OCI-LY3 (cell line): Measurements from ENCODE around the gene IGSF3.

Experiments used
- H2AFZ ChIP-seq: fragments of 200-600, 300-600 bp; shearing (Covaris generic); 2 replicates; pipeline ENCODE4 v1.6.0; 2014; ENCODE audit warnings: antibody characterized with exemption, low read depth, low read length
- H3K27ac ChIP-seq: fragments of 200-600, 300-600 bp; sonication (generic); 2 replicates; pipeline ENCODE4 v1.5.1; 2014; ENCODE audit warnings: mild to moderate bottlenecking, low read length, moderate library complexity, mixed read lengths
- H3K27me3 ChIP-seq: fragments of 200-600, 300-600 bp; sonication (generic); 2 replicates; pipeline ENCODE4 v1.6.1; 2014; ENCODE audit warnings: low read depth, low read length, mixed read lengths
- H3K36me3 ChIP-seq: fragments of 200-600, 300-600 bp; sonication (generic); replicated peaks from 2 replicates; pipeline ENCODE3; 2014; ENCODE audit warnings: low read depth, low read length, mixed read lengths
- H3K4me1 ChIP-seq: fragments of 300-600, 200-600 bp; sonication (generic); 2 replicates; pipeline ENCODE4 v1.6.1; 2014; ENCODE audit warnings: low read length, mixed read lengths
- H3K4me2 ChIP-seq: fragments of 200-600, 300-600 bp; sonication (generic); 2 replicates; pipeline ENCODE4 v1.6.1; 2014; ENCODE audit warnings: low read length, mixed read lengths
- H3K4me3 ChIP-seq: fragments of 300-600, 200-600 bp; sonication (generic); 2 replicates; pipeline ENCODE4 v1.5.1; 2014; ENCODE audit warnings: antibody characterized with exemption, mild to moderate bottlenecking, low read length, moderate library complexity
- H3K79me2 ChIP-seq: fragments of 300-600, 200-600 bp; shearing (Covaris generic); 2 replicates; pipeline ENCODE4 v1.6.1; 2014; ENCODE audit warnings: mild to moderate bottlenecking, low read length, mixed read lengths
- H3K9ac ChIP-seq: fragments of 300-600, 200-600 bp; shearing (Covaris generic); 2 replicates; pipeline ENCODE4 v1.6.0; 2014; ENCODE audit warnings: mild to moderate bottlenecking, low read length, moderate library complexity
- H3K9me3 ChIP-seq: fragments of 200-600, 300-600 bp; shearing (Covaris generic); 2 replicates; pipeline ENCODE4 v1.6.1; 2014; ENCODE audit warnings: low read length, mixed read lengths; ENCODE audit not compliant: insufficient read depth
- H4K20me1 ChIP-seq: fragments of 200-600, 300-600 bp; sonication (generic); 2 replicates; pipeline ENCODE4 v1.6.1; 2016; ENCODE audit warnings: low read length, mixed read lengths; ENCODE audit not compliant: insufficient read depth
- EZH2phosphoT487 ChIP-seq: fragments of 200-600 bp; shearing (Covaris generic); IDR thresholded peaks from 2 replicates; pipeline ENCODE4 v1.6.1; 2018; ENCODE audit warnings: antibody characterized with exemption, mixed run types, low read depth
- TF ChIP-seq, protein P1 (sequence below): fragments of 200-600, 300-600 bp; sonication (generic); IDR thresholded peaks from 2 replicates; pipeline ENCODE4 v1.5.1; 2014; ENCODE audit warnings: antibody characterized with exemption, low read length, low read depth

The IGSF3 gene

DNA sequence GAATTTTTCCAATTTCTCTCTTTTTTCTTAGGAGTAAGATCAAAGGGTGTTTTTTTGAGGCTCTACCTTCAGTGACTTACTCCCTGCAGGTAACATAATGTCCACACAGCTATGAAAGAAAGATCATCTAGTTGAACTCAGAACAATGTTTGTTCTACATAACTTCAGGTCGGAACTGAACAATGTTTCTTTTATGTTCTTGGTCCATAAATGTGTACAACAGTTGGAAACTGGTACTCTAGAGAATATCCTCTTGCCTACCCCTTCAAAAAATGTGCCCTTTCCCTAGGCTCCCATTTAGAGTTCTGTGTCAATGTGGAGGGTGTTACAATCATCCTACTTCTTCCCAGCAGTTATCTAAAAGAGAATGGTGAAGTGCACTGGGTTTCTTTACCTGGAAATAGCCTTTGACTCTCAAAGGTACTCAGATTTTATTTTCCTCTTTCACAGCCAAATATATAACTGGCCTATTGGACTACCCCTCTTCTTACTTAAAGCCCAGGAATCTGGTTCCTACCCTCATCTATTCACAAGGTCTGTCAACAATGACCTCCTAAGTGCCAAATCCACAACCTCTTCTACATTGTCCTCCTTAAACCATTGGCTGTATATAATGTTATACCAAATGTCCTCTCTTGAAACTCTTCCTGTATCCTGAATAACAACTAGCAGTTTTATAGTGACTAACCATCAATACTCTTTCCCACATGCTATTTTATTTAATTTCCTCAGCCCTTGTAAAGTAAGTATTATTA lies 139.0 kb downstream of the IGSF3 start:
- H2AFZ ChIP-seq, result no peak overlapping the region
- H3K9ac ChIP-seq, result no peak overlapping the region
- no peaks in the 10 kb centered on the region for H3K9me3 ChIP-seq
- no peak overlapping the region for H3K4me2 ChIP-seq
- H3K4me3 ChIP-seq, result no peak overlapping the region
- no peaks in the 10 kb centered on the region for H4K20me1 ChIP-seq
- H3K27ac ChIP-seq, result no peak overlapping the region
- H3K27me3 ChIP-seq, result no peaks in the 10 kb centered on the region
- no peaks in the 10 kb centered on the region for H3K36me3 ChIP-seq
- 0 out of 2 replicates have a peak, but pooled peaks cover 4% of the 10 kb centered on the region for H3K4me1 ChIP-seq
- no peaks in the 10 kb centered on the region for H3K79me2 ChIP-seq
- TF ChIP-seq, protein P1, sequence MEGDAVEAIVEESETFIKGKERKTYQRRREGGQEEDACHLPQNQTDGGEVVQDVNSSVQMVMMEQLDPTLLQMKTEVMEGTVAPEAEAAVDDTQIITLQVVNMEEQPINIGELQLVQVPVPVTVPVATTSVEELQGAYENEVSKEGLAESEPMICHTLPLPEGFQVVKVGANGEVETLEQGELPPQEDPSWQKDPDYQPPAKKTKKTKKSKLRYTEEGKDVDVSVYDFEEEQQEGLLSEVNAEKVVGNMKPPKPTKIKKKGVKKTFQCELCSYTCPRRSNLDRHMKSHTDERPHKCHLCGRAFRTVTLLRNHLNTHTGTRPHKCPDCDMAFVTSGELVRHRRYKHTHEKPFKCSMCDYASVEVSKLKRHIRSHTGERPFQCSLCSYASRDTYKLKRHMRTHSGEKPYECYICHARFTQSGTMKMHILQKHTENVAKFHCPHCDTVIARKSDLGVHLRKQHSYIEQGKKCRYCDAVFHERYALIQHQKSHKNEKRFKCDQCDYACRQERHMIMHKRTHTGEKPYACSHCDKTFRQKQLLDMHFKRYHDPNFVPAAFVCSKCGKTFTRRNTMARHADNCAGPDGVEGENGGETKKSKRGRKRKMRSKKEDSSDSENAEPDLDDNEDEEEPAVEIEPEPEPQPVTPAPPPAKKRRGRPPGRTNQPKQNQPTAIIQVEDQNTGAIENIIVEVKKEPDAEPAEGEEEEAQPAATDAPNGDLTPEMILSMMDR, result no peak
- TF ChIP-seq EZH2phosphoT487, result no peak

- Histone ChIP-seq H3K27me3 (no peaks in the 10 kb centered on the region), H4K20me1 (no peaks in the 10 kb centered on the region), H2AFZ (no peak overlapping the region), H3K4me2 (no peak overlapping the region), H3K9ac (no peak overlapping the region), H3K4me3 (no peak overlapping the region), H3K4me1 (0 out of 2 replicates have a peak, but pooled peaks cover under 1% of the 10 kb centered on the region), H3K36me3 (no peaks in the 10 kb centered on the region), H3K9me3 (no peaks in the 10 kb centered on the region), H3K79me2 (no peaks in the 10 kb centered on the region), H3K27ac (no peak overlapping the region)
- no peak for TF ChIP-seq EZH2phosphoT487
- TF ChIP-seq, protein P1, result no peak
Measured at GRCh38 chr1:116525440-116525839, 142.1 kb downstream of the IGSF3 start.
